Thyroid gland (tissue), 4 donors: ENCODE measurements around the gene GLYR1. TPM values are rescaled to one million over a fixed set of nuclear protein-coding genes. Genes with fewer than 3 reads are reported as not detected.

Source experiments
- small RNA-seq: library from RNA; depleted of rRNA; stranded (forward); fragments of <200 nt; gene quantifications from one replicate; pipeline ENCODE3, GENCODE V24; 2016
- total RNA-seq, 4 donors: library from RNA; depleted of rRNA; stranded (reverse); fragments of >200 nt; gene quantifications; one replicate each; pipeline ENCODE4 v1.2.3, GENCODE V29; 2016

GLYR1 gene
- total RNA-seq, 4 donors from 2014 or later, result 43.1 to 89.2 (median 75.5) TPM

Small RNA genes lying within 50 kb of the gene (small RNA-seq; reads per million reads assigned to genes)
- gene RF00017, result not detected

Other genes with a start within 250 kb of the GLYR1 start
- 10 to 100 TPM in 3 of 4 donors, 1 to 10 TPM in 1; 9.3 to 21.4 (median 10.9) TPM for gene UBALD1, start 232.4 kb downstream of the GLYR1 start, total RNA-seq
- gene MGRN1, start 222.5 kb downstream of the GLYR1 start, total RNA-seq, result 10 to 100 TPM; 32.5 to 86.4 (median 57.6) TPM
- 10 to 100 TPM; 27.0 to 61.1 (median 38.9) TPM for gene NUDT16L1, start 153.7 kb downstream of the GLYR1 start, total RNA-seq
- gene ANKS3, start 113.0 kb downstream of the GLYR1 start, total RNA-seq, result 10 to 100 TPM; 22.9 to 35.3 (median 25.1) TPM
- gene DNAAF8, start 112.8 kb downstream of the GLYR1 start, total RNA-seq, result 1 to 10 TPM in 3 of 4 donors, under 1 TPM in 1; 0.25 to 4.1 (median 2.8) TPM
- gene ZNF500, start 80.1 kb downstream of the GLYR1 start, total RNA-seq, result 10 to 100 TPM; 11.8 to 20.6 (median 17.6) TPM
- gene SEPTIN12, start 58.9 kb downstream of the GLYR1 start, total RNA-seq, result under 1 TPM in 1 of 4 donors, not detected in 3; 0.54 TPM
- gene SMIM22, start 51.9 kb downstream of the GLYR1 start, total RNA-seq, result not detected
- gene ROGDI, start 44.7 kb downstream of the GLYR1 start, total RNA-seq, result 10 to 100 TPM in 2 of 4 donors, 1 to 10 TPM in 2; 5.9 to 12.1 (median 8.4) TPM
- 10 to 100 TPM; 27.9 to 40.7 (median 30.5) TPM for gene UBN1, start 193 bp upstream of the GLYR1 start, total RNA-seq
- 10 to 100 TPM; 55.5 to 84.9 (median 72.0) TPM for gene PPL, start 89.9 kb upstream of the GLYR1 start, total RNA-seq
- gene SEC14L5, start 111.0 kb upstream of the GLYR1 start, total RNA-seq, result under 1 TPM; 0.11 to 0.33 (median 0.21) TPM
- 10 to 100 TPM; 26.0 to 46.8 (median 30.8) TPM for gene NAGPA, start 186.6 kb upstream of the GLYR1 start, total RNA-seq
- 100 to 1,000 TPM; 172 to 385 (median 287) TPM for gene C16orf89, start 218.7 kb upstream of the GLYR1 start, total RNA-seq
- 10 to 100 TPM; 27.3 to 47.1 (median 43.0) TPM for gene ALG1, start 224.6 kb upstream of the GLYR1 start, total RNA-seq